ENCODE results near the gene L2HGDH. TPM values are rescaled to one million over a fixed set of nuclear protein-coding genes. Genes with fewer than 3 reads are reported as not detected.

The L2HGDH gene
- total RNA-seq, 1 donor, result 3.3 TPM

- no peak for DNase-seq (ENCODE audit: low read depth)
- TF ChIP-seq CTCF (IDR thresholded peaks at IDR 0.05; ENCODE audit: insufficient read depth, low read length), result no peak
Measured at GRCh38 chr14:50233166-50233950, 78.7 kb downstream of the L2HGDH start.

GRCh38 chr14:50232276-50232642 lies 79.8 kb downstream of the L2HGDH start:
- DNase-seq (ENCODE audit: low read depth), result no peak
- H3K4me3 ChIP-seq (ENCODE audit: low read depth, low read length), result peak overlapping the region; percentile 85
- no peak for TF ChIP-seq CTCF (IDR thresholded peaks at IDR 0.05; ENCODE audit: insufficient read depth, low read length)

More at GRCh38 chr14:50233166-50233950, 78.7 kb downstream of the L2HGDH start:
- no peak overlapping the region for H3K4me3 ChIP-seq (ENCODE audit: low read depth, low read length)

- peak; percentile 76 for DNase-seq (ENCODE audit: low read depth)
- H3K4me3 ChIP-seq (ENCODE audit: low read depth, low read length), result peak within 1 kb of the TSS; percentile 85
- TF ChIP-seq CTCF (IDR thresholded peaks at IDR 0.05; ENCODE audit: insufficient read depth, low read length), result no peak
Measured at GRCh38 chr14:50231475-50232275, 80.4 kb downstream of the L2HGDH start, which contains the start of gene SOS2. SOS2 (minus strand) TSS chr14:50231578; CDS start chr14:50231283, 295 bp downstream.

GRCh38 chr14:50230701-50231474 lies 81.1 kb downstream of the L2HGDH start:
- DNase-seq (ENCODE audit: low read depth), result peak; percentile 74
- no peak for TF ChIP-seq CTCF (IDR thresholded peaks at IDR 0.05; ENCODE audit: insufficient read depth, low read length)
- peak overlapping the region; percentile 85 for H3K4me3 ChIP-seq (ENCODE audit: low read depth, low read length)

GRCh38 chr14:50230401-50230700 lies 81.7 kb downstream of the L2HGDH start:
- peak overlapping the region; percentile 85 for H3K4me3 ChIP-seq (ENCODE audit: low read depth, low read length)
- DNase-seq (ENCODE audit: low read depth), result no peak
- TF ChIP-seq CTCF (IDR thresholded peaks at IDR 0.05; ENCODE audit: insufficient read depth, low read length), result no peak

- peak overlapping the region; percentile 85 for H3K4me3 ChIP-seq (ENCODE audit: low read depth, low read length)
- DNase-seq (ENCODE audit: low read depth), result no peak
- no peak for TF ChIP-seq CTCF (IDR thresholded peaks at IDR 0.05; ENCODE audit: insufficient read depth, low read length)
Measured at GRCh38 chr14:50229681-50230080, 82.3 kb downstream of the L2HGDH start.

All from fibroblast of the aortic adventitia (primary cell).